GM18909 (cell line): Measurements from ENCODE around the gene SLAIN2.
"Not testable (repeated sequence)": the region's sequence is repeated elsewhere in the genome, so short reads cannot be mapped to it uniquely, and the experiment has no call there.

Experiments
- ATAC-seq: cut with Tn5 transposase; IDR thresholded peaks from one replicate; pipeline ENCODE4 v1.9.1; 2021; ENCODE audit warnings: mild to moderate bottlenecking; ENCODE audit not compliant: unreplicated experiment, poor library complexity

SLAIN2 gene

DNA sequence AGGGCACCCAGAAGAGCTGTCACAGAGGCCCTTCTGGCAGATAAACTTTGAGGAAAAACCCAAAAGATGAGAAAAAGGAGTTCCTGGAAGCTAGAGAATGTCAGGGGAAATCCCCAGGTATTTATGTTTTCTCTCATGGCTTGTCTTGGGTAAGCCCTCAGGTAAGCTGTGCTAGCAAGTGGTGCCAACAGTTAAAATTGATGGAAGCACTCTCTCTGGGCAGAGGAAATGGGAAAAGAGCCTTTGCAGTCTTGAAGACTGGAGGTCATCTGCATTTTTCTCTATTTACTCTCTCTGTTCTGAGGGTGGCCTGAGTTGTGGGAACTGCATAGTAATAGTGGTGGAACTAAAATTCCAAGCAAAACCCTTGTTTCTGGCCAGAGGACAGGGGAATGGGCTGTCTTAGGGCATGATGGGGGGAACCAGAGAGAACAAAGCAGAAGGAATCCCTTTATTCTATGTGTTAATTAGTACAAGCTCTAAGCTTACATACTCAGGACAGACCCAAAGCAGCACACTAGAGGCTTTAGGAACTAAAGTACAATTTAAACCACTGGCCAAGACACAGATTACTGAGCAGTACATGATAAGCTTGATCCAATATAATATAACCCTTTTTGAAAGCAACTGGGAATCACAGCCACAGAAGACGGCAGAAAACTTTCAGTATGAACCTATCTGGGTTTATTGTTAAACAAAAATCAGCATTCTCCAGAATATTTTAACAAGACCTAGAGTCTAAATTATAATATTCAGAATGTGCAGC is 88.6 kb downstream of the SLAIN2 start:
- ATAC-seq: no peak

GRCh38 chr4:48431401-48431800 is 90.1 kb downstream of the SLAIN2 start:
- no peak for ATAC-seq

DNA sequence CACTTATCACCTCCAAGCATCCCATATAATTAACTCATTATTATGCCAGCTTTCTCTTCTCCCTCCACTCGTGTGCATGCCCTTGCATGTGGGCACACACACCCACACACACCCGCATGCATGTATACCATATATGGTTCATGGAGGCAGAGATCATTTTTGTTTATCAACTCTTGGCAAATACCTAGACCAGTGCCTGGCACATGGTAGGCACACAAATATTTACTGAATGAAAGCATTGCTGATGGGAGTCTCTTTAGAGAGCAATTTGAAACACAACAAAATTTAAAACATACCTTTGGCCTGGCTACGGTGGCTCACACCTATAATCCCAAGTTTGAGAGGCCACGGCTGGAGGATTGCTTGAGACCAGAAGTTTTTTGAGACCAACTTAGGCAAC is 90.7 kb downstream of the SLAIN2 start:
- ATAC-seq: no peak

DNA sequence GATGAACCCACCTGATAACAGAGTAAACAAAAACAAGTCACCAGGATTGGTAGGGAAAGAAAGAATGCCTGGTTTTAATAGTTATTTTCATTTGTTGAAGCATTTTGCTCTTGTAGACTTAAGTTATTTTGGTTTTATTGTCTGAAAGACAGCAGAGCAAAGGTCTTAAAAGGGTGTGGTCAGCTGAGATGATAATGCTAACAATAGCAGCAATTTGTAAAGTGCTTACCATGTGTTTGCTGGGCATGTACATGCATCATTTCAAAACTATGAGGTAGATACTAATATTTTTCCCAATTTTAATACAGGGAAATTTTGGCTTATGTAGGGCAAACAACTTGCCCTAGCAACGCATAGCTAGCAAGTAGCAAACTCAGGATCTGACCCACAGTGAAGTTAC is 95.0 kb downstream of the SLAIN2 start:
- no peak for ATAC-seq

GRCh38 chr4:48439988-48440387 is 98.7 kb downstream of the SLAIN2 start:
- no peak for ATAC-seq

- not testable (repeated sequence) for ATAC-seq
Observed at GRCh38 chr4:48440914-48441313, 99.6 kb downstream of the SLAIN2 start.

DNA sequence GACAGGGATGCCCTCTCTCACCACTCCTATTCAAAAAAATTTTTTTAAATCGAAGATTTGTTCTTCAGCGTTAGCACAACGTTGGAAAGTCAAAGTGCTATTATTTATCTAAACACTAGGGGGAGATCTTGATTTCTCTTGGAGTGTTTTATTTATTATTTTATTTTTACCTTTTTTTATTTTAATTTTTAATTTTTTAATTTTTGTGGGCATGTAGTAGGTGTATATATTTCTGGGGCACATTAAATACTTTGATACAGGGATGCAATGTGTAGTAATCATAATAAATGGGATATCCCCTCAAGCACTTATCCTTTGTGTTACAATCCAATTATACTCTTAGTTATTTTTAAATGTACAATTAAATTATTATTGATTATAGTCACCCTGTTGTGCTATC is 104.4 kb downstream of the SLAIN2 start:
- no peak for ATAC-seq

DNA sequence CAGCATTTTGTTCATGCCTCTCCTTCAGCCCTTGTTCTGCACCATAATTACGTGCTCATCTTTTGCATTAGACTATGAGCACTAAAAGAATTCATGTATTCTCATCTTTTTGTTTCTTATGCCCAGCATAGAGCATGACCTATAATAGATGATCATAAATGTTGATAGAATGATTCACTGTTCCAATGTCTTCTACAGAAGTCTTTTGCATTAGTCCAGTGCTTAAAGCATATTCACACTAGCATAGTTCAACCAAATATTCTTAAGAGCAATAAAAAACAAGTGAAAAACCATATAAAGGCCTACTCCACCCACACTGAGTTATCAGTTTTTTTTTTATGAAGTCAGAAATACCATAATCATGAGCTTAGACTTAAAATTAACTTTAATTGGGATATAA is 105.3 kb downstream of the SLAIN2 start:
- no peak for ATAC-seq

GRCh38 chr4:48449151-48449550 is 107.8 kb downstream of the SLAIN2 start:
- ATAC-seq: no peak

- no peak for ATAC-seq
Observed at GRCh38 chr4:48450740-48451139, 109.4 kb downstream of the SLAIN2 start.

GRCh38 chr4:48451656-48452055 is 110.3 kb downstream of the SLAIN2 start:
- not testable (repeated sequence) for ATAC-seq

- ATAC-seq: no peak
Observed at GRCh38 chr4:48454591-48454990, 113.3 kb downstream of the SLAIN2 start.

GRCh38 chr4:48461000-48461399 is 119.7 kb downstream of the SLAIN2 start:
- ATAC-seq: no peak

DNA sequence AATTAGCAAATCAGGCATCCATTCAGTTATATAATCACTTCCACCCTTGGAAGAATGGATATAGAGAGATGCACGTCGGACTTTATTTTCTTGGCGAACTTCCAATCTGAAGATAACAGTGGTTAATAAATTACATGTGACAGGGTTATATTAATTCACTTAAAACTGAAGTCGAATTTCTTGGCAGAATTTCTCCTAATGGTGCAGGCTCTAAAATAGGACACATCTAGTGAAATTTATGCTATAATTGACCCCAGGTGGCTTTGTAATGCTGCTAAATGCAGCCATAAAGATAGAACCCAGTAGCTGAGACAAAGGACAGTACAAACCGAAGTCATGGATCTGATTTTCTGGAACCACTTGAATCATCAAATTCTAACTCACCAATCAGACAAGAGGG is 121.0 kb downstream of the SLAIN2 start:
- no peak for ATAC-seq

DNA sequence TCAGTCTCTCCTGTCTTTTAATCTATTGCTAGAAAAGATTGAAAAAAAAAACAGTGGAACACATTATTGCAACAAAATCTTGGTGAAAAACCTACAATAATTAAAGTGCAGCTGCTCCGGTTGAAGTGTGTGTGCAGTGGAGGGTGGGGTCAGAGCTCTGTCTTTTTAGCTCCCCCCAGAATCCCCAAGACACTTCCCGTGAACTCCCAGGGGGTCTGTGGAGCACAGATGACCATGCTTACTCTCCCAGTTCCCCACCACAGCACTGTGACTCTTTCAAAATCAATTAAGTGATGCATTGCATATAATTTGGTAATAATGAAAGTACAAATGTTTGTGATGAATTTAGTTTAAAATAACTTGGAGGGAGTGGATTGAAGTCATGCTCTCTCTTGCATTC is 126.1 kb downstream of the SLAIN2 start:
- no peak for ATAC-seq

GRCh38 chr4:48467891-48468290 is 126.6 kb downstream of the SLAIN2 start:
- ATAC-seq: no peak

GRCh38 chr4:48470137-48470536 is 128.8 kb downstream of the SLAIN2 start:
- ATAC-seq: no peak

- no peak for ATAC-seq
Observed at GRCh38 chr4:48470570-48470969, 129.2 kb downstream of the SLAIN2 start.

DNA sequence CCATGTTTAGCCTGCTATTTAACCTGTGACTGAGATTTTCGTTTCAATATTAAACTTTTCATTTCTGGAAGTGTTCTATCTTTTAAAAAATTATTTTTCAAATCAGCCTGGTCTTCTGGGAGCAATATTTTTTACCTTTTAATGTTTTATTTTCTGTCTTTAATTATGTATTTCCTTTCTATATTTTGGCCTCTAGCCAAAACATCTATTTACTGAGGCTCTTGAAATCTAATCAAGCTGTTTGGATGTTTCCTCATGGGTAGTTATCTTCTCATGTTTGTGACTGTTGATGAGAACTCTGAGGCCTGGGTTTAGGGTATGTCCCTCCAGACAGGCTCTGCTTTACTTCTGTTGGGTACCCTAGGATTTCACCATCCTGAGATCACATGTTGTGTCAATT is 131.5 kb downstream of the SLAIN2 start:
- no peak for ATAC-seq

- no peak for ATAC-seq
Observed at GRCh38 chr4:48475770-48476169, 134.4 kb downstream of the SLAIN2 start.
